Measurements from ENCODE around the gene OTUD4. TPM values are rescaled to one million over a fixed set of nuclear protein-coding genes. Genes with fewer than 3 reads are reported as not detected.

Gene OTUD4
- total RNA-seq, 1 experiment from 2014 or later: 13.6 TPM

DNA sequence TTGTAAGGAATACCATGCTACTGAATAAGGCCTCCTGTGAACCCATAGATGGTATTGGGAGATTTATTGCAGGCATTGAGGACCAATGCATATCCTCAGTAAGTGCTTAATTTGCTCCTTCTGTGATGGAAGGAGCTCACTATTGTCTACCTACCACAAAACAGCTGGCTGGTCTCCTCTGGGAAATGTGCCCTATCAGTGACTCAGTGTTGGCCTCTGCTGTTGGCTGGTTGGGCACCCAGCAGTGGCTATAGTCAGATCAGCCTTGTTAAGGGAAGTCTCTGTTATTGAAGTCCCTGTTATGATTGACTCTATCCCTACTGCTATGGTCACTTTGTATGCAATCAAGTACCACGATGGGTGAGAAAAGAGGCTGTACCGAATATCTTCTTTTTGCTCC, 27.5 kb upstream of the OTUD4 start:
- Histone ChIP-seq H3K4me2 (ENCODE audit: low read length) (no peak overlapping the region), H3K27ac (ENCODE audit: low read length) (no peak overlapping the region), H3K4me3 (ENCODE audit: low read length) (no peak overlapping the region), H3K79me2 (ENCODE audit: low read length) (no peaks in the 10 kb centered on the region), H3K9me3 (ENCODE audit: low read length) (no peaks in the 10 kb centered on the region), H3K4me1 (ENCODE audit: insufficient read depth, low read length) (no peaks in the 10 kb centered on the region), H4K20me1 (ENCODE audit: low read length) (no peaks in the 10 kb centered on the region), H3F3A (ENCODE audit: low read length, unreplicated experiment) (no peaks in the 10 kb centered on the region), H3K27me3 (ENCODE audit: low read length) (no peaks in the 10 kb centered on the region), H3K36me3 (ENCODE audit: low read depth, low read length) (no peaks in the 10 kb centered on the region), H2AFZ (ENCODE audit: low read length) (no peak overlapping the region), H3K9me2 (replicated peaks; ENCODE audit: low read length) (no peaks in the 10 kb centered on the region), H3K9ac (ENCODE audit: low read length) (no peak overlapping the region)
- ATAC-seq (no peak), DNase-seq (no peak)
- CTCF ChIA-PET: no interaction called here
- TF ChIP-seq, protein P1, sequence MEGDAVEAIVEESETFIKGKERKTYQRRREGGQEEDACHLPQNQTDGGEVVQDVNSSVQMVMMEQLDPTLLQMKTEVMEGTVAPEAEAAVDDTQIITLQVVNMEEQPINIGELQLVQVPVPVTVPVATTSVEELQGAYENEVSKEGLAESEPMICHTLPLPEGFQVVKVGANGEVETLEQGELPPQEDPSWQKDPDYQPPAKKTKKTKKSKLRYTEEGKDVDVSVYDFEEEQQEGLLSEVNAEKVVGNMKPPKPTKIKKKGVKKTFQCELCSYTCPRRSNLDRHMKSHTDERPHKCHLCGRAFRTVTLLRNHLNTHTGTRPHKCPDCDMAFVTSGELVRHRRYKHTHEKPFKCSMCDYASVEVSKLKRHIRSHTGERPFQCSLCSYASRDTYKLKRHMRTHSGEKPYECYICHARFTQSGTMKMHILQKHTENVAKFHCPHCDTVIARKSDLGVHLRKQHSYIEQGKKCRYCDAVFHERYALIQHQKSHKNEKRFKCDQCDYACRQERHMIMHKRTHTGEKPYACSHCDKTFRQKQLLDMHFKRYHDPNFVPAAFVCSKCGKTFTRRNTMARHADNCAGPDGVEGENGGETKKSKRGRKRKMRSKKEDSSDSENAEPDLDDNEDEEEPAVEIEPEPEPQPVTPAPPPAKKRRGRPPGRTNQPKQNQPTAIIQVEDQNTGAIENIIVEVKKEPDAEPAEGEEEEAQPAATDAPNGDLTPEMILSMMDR (conservative IDR thresholded peaks at IDR 0.05; ENCODE audit: low read depth, low read length): no peak
- TF ChIP-seq EZH2 (IDR thresholded peaks at IDR 0.05; ENCODE audit: low read length, unreplicated experiment) (no peak), EZH2phosphoT487 (IDR thresholded peaks at IDR 0.05; ENCODE audit: borderline replicate concordance, low read length) (no peak)
- POLR2A ChIA-PET (ENCODE audit: unreplicated experiment): no interaction called here
- BruUV-seq (replicated peaks): no TSS peak
- intact Hi-C loops (cut with micrococcal nuclease): no loop called here

DNA sequence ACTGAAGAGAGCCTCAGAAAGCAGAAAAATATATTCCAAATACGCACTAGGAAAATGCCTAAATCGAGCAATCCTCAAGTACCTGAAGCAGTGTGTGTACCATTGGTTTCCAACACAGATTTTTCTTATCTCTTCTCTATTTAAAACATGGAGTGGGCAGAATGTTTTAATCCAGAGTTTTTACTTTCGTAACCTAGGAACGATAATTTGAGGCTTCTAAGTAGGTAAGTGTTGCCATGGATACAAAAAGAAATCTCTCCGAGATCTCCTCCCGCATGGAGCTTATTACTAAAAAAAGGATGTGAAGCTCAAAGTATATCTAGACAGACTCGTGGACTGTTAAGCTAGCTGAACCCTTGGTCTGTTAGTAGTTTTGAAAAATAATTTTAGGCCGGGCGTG, 23.0 kb upstream of the OTUD4 start:
- Histone ChIP-seq H4K20me1 (ENCODE audit: low read length) (no peaks in the 10 kb centered on the region), H3K4me2 (ENCODE audit: low read length) (no peak overlapping the region), H3K4me3 (ENCODE audit: low read length) (no peak overlapping the region), H3K9me3 (ENCODE audit: low read length) (no peaks in the 10 kb centered on the region), H3K9me2 (replicated peaks; ENCODE audit: low read length) (no peaks in the 10 kb centered on the region), H3K27me3 (ENCODE audit: low read length) (no peaks in the 10 kb centered on the region), H3K4me1 (ENCODE audit: insufficient read depth, low read length) (no peaks in the 10 kb centered on the region), H3K9ac (ENCODE audit: low read length) (no peak overlapping the region), H3K79me2 (ENCODE audit: low read length) (no peaks in the 10 kb centered on the region), H3K36me3 (ENCODE audit: low read depth, low read length) (no peaks in the 10 kb centered on the region), H2AFZ (ENCODE audit: low read length) (no peak overlapping the region), H3K27ac (ENCODE audit: low read length) (no peak overlapping the region), H3F3A (ENCODE audit: low read length, unreplicated experiment) (no peaks in the 10 kb centered on the region)
- CTCF ChIA-PET: no interaction called here
- BruUV-seq (replicated peaks): no TSS peak
- no peak for TF ChIP-seq EZH2phosphoT487 (IDR thresholded peaks at IDR 0.05; ENCODE audit: borderline replicate concordance, low read length)
- TF ChIP-seq, protein P1 (conservative IDR thresholded peaks at IDR 0.05; ENCODE audit: low read depth, low read length): no peak
- TF ChIP-seq EZH2 (IDR thresholded peaks at IDR 0.05; ENCODE audit: low read length, unreplicated experiment): no peak
- DNase-seq (no peak), ATAC-seq (no peak)
- POLR2A ChIA-PET (ENCODE audit: unreplicated experiment): no interaction called here
- intact Hi-C loops (cut with micrococcal nuclease): no loop called here

DNA sequence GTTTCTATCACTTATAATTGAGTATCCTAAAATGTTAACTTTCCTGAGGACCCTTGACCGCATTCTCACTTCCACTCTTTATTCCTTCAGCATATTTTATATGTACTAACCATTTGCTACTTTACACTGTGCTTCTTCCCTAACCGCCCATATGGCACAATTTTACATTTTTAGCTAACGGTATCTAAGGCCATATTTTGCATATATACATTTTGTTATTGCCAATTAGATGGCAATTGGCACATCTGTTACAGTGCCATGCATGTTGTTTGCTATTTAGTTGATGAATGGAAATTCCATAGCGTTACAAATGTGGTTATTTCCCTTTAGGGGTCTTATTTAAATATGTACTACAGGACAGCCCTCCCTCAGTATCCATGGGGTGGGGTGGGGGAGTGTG, 20.0 kb upstream of the OTUD4 start:
- H3K27ac ChIP-seq (ENCODE audit: low read length): no peak overlapping the region
- no peaks in the 10 kb centered on the region for H3K27me3 ChIP-seq (ENCODE audit: low read length)
- no TSS peak for BruUV-seq (replicated peaks)
- H3K9me3 ChIP-seq (ENCODE audit: low read length): no peaks in the 10 kb centered on the region
- no peak for ATAC-seq
- intact Hi-C loops (cut with micrococcal nuclease): no loop called here
- no peaks in the 10 kb centered on the region for H3K36me3 ChIP-seq (ENCODE audit: low read depth, low read length)
- no peak overlapping the region for H2AFZ ChIP-seq (ENCODE audit: low read length)
- no peak for DNase-seq
- ChIA-PET CTCF (no interaction called here), POLR2A (ENCODE audit: unreplicated experiment) (no interaction called here)
- no peak overlapping the region for H3K4me3 ChIP-seq (ENCODE audit: low read length)
- no peak for TF ChIP-seq EZH2 (IDR thresholded peaks at IDR 0.05; ENCODE audit: low read length, unreplicated experiment)
- TF ChIP-seq, protein P1 (conservative IDR thresholded peaks at IDR 0.05; ENCODE audit: low read depth, low read length): no peak
- no peak for TF ChIP-seq EZH2phosphoT487 (IDR thresholded peaks at IDR 0.05; ENCODE audit: borderline replicate concordance, low read length)
- no peaks in the 10 kb centered on the region for H3K9me2 ChIP-seq (replicated peaks; ENCODE audit: low read length)
- no peaks in the 10 kb centered on the region for H3K79me2 ChIP-seq (ENCODE audit: low read length)
- no peaks in the 10 kb centered on the region for H3F3A ChIP-seq (ENCODE audit: low read length, unreplicated experiment)
- no peaks in the 10 kb centered on the region for H4K20me1 ChIP-seq (ENCODE audit: low read length)
- peaks cover 5% of the 10 kb centered on the region for H3K4me1 ChIP-seq (ENCODE audit: insufficient read depth, low read length)
- no peak overlapping the region for H3K9ac ChIP-seq (ENCODE audit: low read length)
- no peak overlapping the region for H3K4me2 ChIP-seq (ENCODE audit: low read length)
